GM18507 (cell line): ENCODE measurements around the gene RIMS3.

Experiments
- DNase-seq: peaks from one replicate; pipeline ENCODE4 v3.0.0; 2011; ENCODE audit warnings: low read depth; ENCODE audit not compliant: insufficient read length; ENCODE audit errors: extremely low spot score
- FAIRE-seq: peaks from 2 replicates; lab custom pipeline; 2011; peaks lifted over from hg19 to GRCh38; lab: Jason Lieb, UNC

Gene RIMS3

GRCh38 chr1:40693425-40693824 lies 27.9 kb upstream of the RIMS3 start:
- no peak for FAIRE-seq
- DNase-seq: no peak

DNA sequence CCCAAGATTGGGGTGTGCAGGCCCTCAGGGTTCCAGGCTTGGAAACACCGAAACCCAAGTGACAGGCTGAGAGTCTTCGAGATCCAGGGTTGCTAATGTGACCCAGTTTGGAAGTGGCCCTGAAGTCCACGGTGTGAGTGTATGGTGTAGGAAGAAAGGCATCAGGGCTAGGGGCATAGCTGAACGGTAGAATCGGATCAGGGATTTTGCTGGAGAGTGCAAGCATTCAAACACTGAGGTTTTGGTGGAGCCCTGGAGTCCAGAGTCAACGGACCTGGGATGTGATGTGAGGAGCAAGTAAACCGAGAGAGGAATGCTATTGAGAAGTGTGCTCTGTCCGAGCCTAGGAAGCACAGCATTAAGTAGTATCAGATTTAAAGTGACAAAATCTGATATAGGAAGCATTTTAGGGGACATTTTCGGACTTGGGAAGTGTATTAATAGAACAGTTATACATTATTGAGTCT lies 27.0 kb upstream of the RIMS3 start:
- DNase-seq (no peak), FAIRE-seq (no peak)

DNA sequence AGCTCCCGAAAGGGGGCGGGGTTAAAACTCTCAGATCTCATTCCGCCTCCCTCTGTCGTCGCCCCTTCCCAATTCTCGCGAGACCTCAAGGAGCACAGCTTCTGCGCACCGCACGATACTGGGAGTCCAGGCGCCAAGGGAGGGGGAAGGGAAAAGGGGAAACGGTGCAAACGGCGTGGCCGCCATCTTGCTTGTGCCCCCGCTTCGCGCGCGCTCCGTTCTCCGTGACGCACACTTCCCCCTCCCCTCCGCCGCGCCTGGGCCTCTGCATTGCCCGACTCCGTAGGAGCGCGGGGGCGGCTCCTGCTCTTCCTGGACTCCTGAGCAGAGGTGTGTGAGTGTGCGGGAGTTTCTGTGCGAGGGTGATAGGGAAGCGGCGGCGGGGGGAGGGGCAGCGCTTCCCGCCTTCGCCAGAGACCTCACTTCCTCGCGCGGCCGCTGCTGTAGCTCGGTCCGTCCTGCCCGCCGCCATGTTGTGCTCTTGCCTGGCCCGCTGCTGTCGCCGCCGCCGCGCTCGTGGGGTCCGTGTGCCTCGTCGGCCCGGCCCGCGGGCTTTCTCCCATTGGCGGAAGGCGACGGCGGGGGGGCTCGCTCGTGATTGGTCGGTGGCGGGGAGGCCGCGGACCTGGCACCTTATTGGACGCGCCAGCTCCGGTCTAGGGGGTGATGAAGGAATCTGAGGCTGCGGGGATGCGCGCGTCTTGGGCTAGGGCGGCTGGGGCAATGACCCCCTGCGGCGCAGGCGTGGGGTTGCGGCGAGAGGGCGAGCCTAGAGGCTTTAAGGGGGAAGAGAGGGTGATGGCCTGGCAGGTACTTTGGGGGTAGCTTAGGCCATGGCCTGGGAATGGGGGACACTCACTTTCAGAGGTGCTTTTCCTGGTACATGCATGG lies 26.3 kb upstream of the RIMS3 start, which contains the start of gene NFYC:
NFYC (plus strand) TSS at position 167 of the 891 bp plus-strand sequence. CDS start 47,140 bp downstream, outside the sequence.
- FAIRE-seq (peak; percentile 95), DNase-seq (peak; percentile 91)

DNA sequence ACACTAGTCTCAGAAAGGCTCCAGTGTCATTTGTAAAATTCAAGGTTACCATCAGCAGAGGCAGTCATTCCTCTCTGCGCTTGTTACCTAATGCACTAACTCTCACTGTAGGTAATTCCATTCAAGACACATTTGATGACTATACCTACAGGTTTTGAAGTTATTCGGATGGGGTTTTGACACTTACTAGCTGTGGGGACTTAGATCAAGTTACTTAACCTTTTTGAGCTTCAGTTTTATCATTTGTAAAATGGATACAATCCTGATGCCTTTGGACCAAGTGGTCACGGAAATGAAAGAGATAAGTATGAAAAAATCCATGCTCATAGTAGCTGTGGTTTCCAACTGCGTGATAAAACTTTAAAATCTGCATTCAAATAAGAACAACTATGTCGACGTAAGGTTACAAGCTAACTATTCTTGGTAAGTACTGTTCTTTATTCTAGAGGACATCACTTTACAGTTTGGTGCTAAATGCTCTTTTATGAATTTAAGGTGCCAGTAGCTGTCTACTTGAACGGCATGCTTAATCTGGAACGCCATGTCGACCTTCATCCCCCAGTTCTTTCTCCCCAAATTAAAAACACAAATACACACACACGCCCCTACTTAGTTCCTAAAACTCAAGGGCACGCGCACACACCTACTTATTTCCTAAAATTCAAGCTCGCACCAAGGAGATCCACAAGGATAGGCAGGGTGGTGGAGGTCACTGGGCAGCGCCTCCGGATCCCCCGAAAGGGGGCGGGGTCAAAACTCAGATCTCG lies 25.5 kb upstream of the RIMS3 start:
- FAIRE-seq (no peak), DNase-seq (no peak)

DNA sequence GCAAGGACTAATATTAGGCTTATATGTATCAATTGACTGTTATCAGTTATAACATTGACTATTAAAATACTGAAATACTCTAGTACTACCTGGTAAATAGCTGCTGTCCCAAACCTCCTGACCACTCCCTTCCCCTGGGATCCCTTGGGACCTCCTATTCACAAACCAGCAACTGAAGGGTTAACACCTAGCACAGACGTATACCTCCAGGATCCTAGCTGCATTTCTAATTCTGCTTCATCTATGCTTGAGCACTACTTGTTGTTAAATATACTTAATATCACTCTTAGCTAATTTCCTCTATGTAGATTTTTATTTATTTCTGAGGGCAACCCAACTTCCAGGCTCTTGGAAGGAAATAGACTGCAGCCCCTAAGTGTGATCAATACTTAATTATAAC lies 24.3 kb upstream of the RIMS3 start:
- FAIRE-seq (no peak), DNase-seq (no peak)

- FAIRE-seq (no peak), DNase-seq (no peak)
Observed at GRCh38 chr1:40687661-40688060, 22.2 kb upstream of the RIMS3 start.

- no peak for DNase-seq
- no peak for FAIRE-seq
Observed at GRCh38 chr1:40687059-40687458, 21.6 kb upstream of the RIMS3 start.

DNA sequence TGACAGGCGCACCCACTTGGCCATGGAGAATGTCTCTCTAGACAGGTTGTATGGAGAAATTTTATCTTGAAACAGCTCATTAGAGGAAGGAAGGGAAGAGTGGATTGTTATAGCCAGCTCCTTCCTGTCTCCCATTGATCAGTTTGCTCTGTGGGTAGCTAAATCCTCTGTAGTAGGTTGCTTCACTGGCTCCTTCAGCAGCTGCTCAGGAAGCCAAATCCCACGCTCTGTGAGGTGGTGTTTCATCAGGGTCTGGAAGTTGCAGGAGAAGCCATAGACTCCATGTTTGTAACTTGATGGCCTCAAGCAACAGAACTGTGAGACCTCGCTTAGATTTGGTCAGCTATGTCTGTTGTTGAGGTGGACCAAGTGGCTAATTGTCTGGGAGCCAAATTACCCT lies 19.2 kb upstream of the RIMS3 start:
- no peak for FAIRE-seq
- DNase-seq: no peak

DNA sequence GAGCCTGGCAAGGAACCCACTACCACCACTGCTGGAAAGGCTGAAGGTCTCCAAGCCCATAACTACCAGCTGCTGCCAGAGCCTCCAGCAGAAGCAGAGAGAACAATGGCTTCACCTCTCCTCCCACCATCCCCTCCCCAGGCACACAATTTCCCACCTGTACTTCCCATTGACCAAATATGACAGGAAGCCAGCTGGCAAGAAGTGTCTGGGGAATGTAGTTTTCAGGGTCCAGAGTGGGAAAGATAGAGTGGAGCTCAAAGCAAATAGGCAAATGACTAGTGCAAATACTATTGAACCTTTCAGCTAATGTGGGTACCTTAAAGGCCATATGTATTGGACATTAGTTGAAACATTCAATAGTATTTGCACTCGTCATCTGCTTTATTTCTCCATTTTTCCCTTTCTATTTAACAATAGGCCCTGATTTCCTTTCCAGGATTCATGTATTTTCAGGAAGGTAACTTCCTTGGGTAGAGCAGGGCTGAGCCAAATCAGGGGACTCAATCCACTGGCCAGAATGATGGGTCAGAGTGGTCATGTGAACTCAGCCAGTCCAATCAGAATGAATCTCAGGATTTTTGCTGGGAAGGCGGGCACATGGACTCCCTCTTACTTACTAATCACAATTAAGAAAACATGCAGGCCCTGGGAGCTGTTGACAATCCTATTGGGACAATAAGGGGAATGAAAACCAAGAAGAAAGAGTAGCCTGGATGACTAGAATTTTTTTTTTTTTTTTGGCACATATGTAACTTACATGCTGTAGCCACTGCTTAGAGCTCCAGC lies 13.9 kb upstream of the RIMS3 start:
- no peak for DNase-seq

DNA sequence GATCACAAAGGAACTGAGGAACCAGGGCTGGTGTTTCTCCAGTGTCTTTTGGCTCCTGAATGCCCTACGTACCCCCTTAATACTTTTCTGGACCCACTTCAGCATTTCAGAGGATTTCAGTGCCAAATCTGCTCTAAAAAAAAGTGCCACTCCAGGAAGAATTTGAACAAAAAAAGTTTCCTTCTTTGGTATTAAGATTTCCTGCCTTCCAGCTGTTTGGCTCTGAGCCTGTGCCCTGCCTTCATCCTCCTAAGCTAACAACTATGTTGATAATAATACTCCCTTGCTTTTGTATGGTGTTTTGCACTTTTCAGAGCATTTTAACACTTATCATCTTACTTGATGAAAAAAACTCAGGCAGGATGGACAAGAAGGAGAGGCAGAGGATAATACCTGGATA lies 11.0 kb upstream of the RIMS3 start:
- no peak for FAIRE-seq
- no peak for DNase-seq

More for the DNA sequence above, 13.9 kb upstream of the RIMS3 start:
- no peak for FAIRE-seq

GRCh38 chr1:40673452-40673851 lies 8.0 kb upstream of the RIMS3 start:
- FAIRE-seq: no peak

GRCh38 chr1:40668769-40669525 lies 3.5 kb upstream of the RIMS3 start:
- peak; percentile 96 for FAIRE-seq
- DNase-seq: peak; percentile 71

More at GRCh38 chr1:40673452-40673851, 8.0 kb upstream of the RIMS3 start:
- DNase-seq: no peak

DNA sequence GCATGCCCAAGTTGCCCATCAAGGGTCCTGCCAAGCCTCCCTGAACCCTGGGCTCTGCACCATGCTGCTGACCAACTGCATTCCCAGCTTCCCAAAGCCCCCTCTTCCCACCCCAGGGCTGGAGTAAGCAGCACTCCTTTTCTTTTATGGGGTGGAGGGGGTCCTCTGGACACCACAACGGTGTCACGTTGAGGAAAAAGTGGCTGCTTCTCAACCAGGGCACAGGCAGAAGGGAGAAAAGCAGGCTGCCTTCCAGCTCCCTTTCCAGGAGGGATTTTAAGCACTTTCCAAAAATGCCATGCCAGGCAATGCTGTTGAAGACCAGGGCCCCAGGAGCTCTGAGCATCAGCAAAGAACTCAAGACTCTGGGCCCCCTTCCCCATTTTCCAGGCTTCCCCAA lies 691 bp downstream of the RIMS3 start:
- DNase-seq: no peak
- no peak for FAIRE-seq

GRCh38 chr1:40664167-40664537 lies 1.3 kb downstream of the RIMS3 start:
- FAIRE-seq: no peak
- DNase-seq: no peak

DNA sequence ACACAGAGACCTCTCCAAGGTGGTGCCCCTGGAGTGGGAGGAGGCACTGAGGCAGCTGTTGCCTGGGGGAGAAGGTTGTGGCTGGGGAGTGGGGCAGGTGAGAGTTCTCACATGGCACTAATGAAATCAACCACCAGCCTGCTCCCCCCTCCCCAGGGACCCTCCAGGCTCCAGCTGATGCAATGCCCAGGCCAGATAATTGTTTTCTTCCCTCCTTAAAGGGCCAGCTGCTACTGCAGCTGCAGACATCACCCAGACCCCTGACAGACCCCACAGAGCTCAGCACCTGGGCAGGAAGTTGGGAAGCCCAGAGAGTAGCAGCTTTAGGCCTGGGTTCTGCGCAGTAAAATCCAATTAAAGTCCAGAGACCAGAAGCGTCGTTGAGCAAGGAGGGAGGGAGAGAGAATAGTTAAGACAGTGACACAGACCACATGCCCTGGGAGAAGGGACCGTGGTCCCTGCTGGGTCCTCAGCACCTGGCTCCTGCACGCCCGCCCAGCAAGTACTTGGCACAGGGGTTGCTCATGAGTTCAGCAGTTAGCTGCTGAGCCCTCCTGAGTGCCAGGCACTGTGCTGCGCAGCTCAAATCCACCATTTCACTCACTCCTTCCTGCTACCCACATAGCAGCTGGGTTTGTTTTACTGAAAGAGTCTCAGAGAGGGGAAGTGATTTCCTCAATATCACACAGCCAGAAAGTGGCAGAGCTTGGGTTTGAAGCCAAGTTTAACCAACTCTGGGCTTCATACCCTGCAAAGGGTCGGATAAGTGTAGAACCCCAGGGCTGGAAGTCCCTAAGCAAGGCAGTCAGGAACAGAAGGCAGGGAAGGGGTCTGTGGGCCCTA lies 1.9 kb downstream of the RIMS3 start:
- DNase-seq (no peak), FAIRE-seq (no peak)

DNA sequence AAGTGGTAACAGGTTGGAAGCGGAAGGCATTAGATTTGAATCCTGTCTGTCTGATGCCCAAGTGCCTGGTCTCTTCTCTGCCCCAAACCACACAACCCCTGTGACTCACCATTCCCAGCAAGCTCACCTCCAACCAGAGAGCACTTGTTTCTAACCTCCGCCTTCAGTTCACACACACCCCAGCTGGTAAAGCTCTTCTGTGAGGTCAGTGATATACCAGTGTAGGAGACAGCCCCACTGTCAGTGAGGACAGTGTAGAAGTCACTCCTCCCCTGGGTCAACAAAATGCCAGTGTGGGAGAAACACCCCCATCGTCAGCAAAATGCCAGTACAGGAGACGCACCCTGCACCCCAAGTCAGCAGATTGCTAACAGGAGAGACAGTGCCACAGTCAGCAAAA lies 2.6 kb downstream of the RIMS3 start:
- FAIRE-seq: no peak
- DNase-seq: no peak

- DNase-seq: no peak
- FAIRE-seq: no peak
Observed at GRCh38 chr1:40662151-40662550, 3.3 kb downstream of the RIMS3 start.

GRCh38 chr1:40661678-40662077 lies 3.8 kb downstream of the RIMS3 start:
- DNase-seq (no peak), FAIRE-seq (no peak)
